ENCODE results near the gene KRTAP10-11.
"Not testable (repeated sequence)": the region's sequence is repeated elsewhere in the genome, so short reads cannot be mapped to it uniquely, and the experiment has no call there.

KRTAP10-11 gene

GRCh38 chr21:44646366-44647221, at the start of gene KRTAP10-11:
Gene KRTAP10-11, plus strand, starts transcription at chr21:44646414. Its CDS starts 45 bp downstream, at chr21:44646459.
- DNase-seq, result not testable (repeated sequence)

DNA sequence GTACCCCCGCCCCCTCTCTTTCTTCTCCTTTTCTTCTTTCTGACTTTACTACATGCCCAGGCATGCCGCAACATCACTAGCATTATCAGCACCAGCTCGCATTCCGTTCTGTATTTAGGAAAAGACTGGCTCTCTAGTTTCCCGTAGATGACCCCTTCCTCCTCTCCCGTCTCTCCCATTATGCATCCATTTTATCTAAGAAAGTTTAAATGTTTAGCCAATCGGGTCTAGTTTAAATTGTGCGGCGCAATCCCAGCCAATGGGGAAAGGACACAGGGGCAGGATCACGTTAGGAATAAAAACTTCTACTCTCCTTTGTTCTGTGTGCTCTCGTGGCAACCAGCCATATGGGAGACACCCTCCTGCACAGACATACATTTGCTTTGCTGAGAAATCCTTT, 48.2 kb upstream of the KRTAP10-11 start:
- no peak for DNase-seq

- no peak for DNase-seq
Observed at GRCh38 chr21:44599264-44600029, 46.8 kb upstream of the KRTAP10-11 start.

DNA sequence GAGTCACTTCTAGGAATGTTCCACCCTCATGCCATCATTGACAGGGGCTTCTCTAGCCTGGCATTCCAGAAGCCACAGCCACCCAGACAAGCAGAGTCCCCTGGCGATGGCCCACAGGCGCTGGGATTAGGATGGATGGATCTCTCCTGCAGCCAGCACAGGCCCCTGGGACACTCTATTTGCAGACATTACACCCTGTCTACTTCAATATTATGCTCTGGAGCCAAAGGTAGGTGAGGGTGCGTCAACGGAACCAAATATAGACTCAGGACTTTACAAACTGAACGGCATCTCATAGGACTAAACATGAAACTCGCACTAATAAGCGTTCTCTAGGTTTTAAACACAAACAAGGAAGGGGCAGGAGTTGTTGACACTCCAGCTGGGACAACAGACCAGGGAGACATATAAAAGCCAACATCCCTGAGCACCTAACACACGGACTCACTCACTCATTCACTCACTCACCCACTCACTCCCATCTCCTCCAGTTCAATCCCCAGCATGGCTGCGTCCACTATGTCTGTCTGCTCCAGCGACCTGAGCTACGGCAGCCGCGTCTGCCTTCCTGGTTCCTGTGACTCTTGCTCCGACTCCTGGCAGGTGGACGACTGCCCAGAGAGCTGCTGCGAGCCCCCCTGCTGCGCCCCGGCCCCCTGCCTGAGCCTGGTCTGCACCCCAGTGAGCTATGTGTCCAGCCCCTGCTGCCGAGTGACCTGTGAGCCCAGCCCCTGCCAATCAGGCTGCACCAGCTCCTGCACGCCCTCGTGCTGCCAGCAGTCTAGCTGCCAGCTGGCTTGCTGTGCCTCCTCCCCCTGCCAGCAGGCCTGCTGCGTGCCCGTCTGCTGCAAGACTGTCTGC, 45.9 kb upstream of the KRTAP10-11 start, which contains the start of gene KRTAP10-7:
TSS of gene KRTAP10-7 (plus strand) at position 480 of the 861 bp plus-strand sequence. CDS start at position 505, 25 bp downstream.
- not testable (repeated sequence) for DNase-seq

GRCh38 chr21:44601091-44601490, 45.1 kb upstream of the KRTAP10-11 start:
- DNase-seq, result not testable (repeated sequence)

- DNase-seq, result no peak
Observed at GRCh38 chr21:44601596-44602462, 44.4 kb upstream of the KRTAP10-11 start.

DNA sequence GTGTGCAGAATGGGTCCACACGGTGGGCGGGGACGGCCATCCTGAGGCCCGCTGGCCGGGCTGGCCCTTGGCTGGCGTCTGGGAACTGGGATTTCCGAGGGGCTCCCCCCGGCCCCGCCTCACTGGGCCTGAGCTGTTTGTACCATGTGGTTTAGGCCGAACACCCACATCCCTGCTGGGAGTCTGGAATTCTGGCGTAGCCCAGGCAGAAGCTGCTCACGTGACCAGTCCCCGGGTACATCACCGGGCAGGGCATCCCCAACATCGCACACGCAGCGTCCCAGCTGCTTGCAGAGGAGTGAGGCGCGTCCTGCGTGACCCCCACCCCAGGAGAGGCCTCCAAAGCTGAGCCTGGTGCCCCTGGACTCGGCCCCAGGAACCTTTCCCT, 43.8 kb upstream of the KRTAP10-11 start:
- DNase-seq, result no peak

- DNase-seq, result no peak
Observed at GRCh38 chr21:44603109-44603875, 42.9 kb upstream of the KRTAP10-11 start.

GRCh38 chr21:44603911-44604310, 42.3 kb upstream of the KRTAP10-11 start:
- DNase-seq, result no peak

DNA sequence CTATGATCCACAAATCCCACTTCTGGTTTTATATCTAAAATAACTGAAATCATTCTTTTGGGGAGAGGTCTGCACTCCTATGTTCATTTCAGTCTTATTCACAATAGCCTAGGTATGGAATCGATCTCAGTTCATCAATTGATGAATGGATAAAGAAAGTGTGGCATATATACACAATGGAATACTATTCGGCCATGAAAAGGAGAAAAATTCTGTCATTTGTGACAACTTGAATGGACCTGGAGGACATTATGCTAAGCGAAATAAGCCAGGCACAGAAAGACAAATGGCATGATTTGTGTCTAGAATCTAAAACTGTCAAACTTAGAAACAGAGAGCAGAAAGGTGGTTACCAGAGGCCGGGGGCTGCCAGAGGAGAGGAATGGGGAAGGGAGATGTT, 39.7 kb upstream of the KRTAP10-11 start:
- no peak for DNase-seq

DNA sequence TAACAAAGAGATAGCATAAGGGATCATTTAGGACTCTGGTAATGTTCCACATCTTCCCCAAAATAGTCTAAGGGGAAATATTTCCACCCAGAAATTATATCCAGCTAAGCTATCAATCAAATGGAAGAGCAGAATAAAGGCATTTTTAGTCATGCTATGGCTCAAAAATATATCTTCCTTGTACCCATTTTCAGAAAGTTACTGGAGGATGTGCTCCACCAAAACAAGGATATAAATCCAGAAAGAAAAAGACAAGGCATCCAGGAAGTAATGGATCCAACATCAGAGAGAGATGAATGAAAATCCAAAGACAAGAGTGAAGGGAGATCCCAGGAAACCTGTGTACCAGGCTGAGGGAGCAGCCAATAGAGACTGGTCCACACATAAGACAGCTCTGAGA, 37.0 kb upstream of the KRTAP10-11 start:
- no peak for DNase-seq

- DNase-seq, result not testable (repeated sequence)
Observed at GRCh38 chr21:44610157-44610843, 35.9 kb upstream of the KRTAP10-11 start.

DNA sequence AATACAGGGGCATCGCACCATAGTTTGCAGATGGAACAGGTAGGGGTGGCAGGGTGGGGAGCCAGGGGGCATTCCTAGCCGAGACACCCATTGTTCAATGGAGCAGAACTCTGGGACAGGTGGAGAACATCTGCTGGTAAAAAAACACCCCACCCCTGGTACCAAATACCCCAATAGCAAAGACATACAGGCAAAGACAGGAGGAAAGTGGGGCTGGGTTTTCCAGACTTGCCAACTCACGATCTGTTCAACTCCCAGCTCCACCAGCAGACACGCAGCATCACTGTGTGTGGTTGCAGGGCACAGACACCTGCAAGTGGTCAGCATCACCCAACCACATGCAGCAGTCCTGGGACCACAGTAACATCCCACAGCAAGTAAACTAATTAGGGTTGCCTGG, 34.7 kb upstream of the KRTAP10-11 start:
- no peak for DNase-seq

DNA sequence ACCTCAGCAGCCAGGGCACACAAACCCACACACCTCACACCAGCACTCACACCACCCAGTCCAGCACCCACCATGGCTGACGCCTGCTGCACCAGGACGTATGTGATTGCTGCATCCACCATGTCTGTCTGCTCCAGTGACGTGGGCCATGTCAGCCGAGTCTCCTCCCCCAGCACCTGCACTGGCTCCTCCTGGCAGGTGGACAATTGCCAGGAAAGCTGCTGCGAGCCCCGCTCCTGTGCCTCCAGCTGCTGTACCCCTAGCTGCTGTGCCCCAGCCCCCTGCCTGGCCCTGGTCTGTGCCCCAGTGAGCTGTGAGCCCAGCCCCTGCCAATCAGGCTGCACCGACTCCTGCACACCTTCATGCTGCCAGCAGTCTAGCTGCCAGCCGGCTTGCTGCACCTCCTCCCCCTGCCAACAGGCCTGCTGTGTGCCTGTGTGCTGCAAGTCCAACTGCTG, 34.2 kb upstream of the KRTAP10-11 start, which contains the start of gene KRTAP10-8:
TSS of gene KRTAP10-8 (plus strand) at position 51 of the 458 bp plus-strand sequence. CDS start at position 73, 22 bp downstream.
- no peak for DNase-seq

- no peak for DNase-seq
Observed at GRCh38 chr21:44612669-44613229, 33.5 kb upstream of the KRTAP10-11 start.

GRCh38 chr21:44613386-44614155, 32.6 kb upstream of the KRTAP10-11 start:
- DNase-seq, result no peak

DNA sequence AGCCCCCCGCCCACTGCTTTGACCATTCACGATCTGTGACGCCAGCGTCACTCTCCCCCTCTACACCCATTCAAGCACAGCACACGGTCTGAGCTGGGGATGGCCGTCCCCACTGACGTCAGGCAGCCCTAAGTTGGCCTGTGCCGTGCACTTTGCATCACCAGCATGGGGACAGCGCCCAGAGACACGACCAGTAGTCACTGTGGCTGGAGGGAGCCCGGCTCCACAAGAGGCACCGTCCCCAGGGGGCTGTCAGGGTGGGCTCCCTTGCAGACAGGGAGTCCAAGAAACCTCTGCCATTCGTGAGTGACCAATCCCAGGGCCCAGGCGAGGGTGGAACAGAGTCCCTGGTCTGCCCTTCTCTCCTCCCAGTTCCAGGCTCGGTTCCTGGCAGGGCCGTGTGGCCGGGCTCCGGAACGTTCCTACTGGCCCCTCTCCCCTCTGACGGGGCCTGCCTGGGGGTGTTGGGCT, 32.0 kb upstream of the KRTAP10-11 start:
- DNase-seq, result no peak

DNA sequence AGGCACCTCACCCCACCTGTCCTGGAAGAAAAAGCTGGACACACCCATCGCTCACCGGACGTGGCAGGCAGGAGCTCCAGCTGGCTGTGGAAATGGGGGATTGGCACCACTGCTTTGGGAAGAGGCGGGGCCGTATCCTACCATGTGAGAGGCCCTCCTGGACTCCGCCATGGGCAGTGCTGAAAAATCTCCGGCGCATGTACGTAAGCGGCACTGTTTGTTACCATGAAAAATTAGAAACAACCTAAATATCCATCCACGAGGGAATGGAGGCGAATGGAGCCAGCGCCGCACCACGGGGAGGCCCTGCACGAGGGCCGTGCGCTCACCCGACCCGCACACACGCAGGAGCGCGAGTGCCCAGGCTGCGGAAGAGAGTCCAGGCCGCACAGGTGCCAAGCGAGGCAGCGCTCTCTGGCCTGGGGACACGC, 31.2 kb upstream of the KRTAP10-11 start:
- DNase-seq, result no peak

DNA sequence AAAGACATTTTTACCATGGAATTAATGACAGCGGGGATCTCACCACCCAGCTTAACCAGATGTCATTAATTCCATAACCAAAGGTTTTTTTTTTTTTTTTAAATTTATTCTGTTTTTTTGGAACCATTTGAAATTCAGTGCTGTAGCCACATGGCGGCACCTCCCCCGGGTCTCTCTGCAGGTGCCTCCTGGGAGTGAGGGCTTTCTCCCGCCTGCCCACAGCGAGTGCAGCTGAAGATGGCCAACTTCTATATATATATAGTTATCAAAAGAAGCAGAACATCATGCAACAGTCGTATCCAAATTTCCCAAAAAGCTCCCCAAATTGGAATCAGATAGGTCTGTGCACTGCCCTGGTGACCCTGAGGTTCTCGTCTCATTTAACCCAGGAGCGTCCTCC, 30.7 kb upstream of the KRTAP10-11 start:
- no peak for DNase-seq

Measured in EL (cell line).